T-helper 1 cell treated with Interleukin-12 subunit alpha and Interleukin-12 subunit beta and Interleukin-4 antibody, amounts not matched to agents 30 ng/mL and 1 ng/mL, for 36 hours (primary cell): ENCODE results near the gene CARD19. TPM values are rescaled to one million over a fixed set of nuclear protein-coding genes. Genes with fewer than 3 reads are reported as not detected.

Experiments
- intact Hi-C: fragments of 100-400 bp; cut with micrococcal nuclease; formaldehyde crosslinking; loops from one replicate; pipeline ENCODE4 v1.15.1; 2024
- total RNA-seq: library from RNA; stranded (reverse); gene quantifications from 2 replicates; pipeline ENCODE4 v1.2.3, GENCODE V29; 2022

Gene CARD19
- total RNA-seq, 1 donor from 2014 or later, result 68.4 TPM

DNA sequence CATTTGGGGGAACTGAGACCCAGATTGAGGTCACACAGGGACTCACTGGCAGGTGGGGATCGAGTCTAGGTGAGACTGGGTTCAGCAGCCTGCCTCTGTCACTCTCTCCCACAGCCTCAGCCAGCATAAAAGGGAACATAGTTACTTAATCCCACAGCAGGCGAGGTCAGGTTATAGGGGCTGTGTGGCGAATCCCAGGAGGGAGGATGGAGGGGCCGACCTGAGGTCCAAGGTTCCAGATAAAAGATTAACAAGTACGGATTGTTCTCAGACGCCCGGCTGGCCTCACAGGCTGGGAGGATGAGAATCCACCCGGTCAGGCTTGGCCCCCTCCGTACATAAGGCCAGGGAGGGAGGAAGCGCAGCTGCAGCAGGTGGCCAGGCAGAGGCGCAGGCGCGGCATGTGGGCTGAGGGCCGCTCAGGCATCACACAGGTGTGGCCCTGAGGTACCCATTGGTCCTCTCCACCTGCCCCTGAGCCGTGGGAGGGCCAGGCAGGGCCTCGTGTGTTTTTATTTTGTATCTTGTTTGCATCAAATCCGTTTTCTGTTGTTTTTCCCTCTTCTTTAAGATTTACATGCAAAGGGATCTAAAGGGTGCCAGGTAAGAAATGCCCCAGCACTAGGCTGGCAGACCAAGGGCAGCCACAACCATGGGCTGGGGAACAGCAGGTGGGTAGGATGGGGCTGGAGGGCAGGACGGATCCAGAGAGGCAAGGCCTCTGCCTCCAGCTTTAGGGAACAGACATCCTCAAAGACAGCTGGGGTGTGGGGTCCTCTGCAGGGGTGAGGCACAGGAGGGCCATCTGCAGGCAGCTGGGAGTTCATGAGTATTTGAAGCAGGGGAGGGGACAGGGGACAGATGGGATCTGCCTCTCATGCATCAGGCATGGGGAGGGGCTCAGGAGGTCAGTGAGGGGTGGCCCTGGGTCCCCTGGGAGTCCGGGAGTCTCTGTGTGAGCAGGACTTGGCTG, 33.9 kb upstream of the CARD19 start:
- intact Hi-C loops, result loop anchor here (10.0 kb wide), 2 partner anchors 297 to 767 kb away; partner anchors contain the start of genes BICD2 and IARS1

DNA sequence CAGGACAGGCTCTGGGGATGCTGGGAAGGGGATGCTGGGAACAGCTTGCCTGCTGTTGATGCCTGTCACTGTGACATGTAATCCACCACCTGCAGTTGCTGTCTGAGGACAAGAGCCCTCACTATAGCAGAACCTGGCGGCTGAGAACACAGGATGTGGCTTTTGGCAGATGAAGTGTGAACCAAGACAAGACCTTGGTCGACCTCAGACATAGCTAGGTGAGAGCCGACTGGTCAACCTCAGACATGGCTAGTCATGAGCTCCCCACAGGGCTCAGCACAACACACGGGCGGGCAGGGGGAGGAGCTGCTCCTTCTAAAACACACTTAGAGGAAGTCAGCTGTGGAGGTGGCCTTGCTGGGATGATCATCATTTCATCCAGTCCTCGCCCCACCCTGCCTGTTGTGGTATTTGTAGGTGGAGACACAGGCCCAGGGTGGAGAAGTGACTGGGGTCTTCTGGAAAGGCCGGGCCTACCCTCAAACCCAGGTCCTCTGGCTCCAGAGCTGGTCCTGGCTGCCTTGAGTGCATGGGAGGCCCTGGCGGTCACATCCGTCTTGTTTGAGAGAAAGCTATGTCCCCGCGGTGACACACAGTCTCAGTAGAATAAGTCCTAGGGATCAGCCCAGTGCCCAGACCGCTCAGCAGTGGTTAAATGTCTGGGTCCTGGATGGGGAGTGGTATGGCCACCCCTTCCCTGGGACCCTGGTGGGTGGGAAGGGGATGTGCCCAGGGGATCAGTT, 31.5 kb upstream of the CARD19 start:
- intact Hi-C loops, result loop anchor here (1.0 to 10.0 kb wide), 12 partner anchors 19 to 770 kb away; partner anchors contain the start of genes BICD2, CARD19, IARS1 and NINJ1

DNA sequence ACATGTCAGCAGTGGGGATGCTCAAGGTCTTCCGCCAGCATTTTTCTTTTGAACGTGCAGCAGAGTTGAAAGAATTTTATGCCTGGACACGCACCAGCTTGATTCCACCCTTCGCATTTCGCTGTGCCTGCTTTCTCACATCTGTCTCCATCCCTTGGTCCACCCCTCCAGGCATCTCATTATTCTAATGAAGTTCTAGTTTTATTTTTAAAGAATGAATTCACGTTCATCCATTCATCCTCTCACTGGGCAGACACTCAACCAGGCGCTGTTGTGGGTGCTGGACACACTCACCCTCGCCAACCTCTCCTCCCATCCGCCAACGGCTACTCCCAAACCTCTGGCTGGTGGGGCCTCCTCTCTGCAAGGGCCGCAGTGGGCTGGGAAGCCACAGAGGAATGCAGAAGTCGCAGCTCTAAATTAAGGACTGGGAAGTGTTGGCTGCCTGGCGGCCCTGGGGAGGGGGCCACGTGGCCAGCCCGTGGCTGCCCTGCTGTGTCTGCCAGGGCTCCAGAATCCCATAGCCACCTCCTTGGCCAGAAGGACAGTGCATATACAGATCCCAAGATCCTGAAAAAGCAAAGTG, 30.8 kb upstream of the CARD19 start:
- intact Hi-C loops, result loop anchor here (10.0 kb wide), 2 partner anchors 300 to 770 kb away; partner anchors contain the start of genes BICD2 and IARS1

DNA sequence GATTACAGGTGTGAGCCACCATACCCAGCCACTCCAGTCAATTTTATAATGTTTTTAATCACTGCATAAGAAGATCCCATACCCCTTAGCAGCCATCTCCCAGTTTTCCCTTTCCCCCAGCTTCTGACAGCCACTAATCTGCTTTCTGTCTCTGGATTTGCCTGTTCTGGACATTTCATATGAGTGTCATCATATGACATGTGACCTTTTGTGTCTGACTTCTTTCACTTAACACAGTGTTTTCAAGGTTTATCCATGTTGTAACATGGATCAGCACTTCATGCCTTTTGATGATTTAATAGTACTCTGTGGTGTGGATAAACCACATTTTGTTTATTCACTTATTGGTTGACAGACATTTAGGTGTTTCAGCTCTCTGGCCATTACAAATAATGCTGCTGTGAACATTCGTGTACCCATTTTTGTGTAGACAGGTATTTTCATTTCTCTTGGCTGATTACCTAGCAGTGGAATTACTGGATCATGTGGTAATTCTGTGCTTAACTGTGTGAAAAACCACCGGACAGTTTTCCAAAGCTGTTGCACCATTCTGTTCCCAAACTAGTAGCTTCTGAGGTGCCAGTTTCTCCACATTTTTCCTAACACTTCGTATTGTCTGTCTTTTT, 28.9 kb upstream of the CARD19 start:
- intact Hi-C loops, result loop anchor here (10.0 kb wide), 2 partner anchors 302 to 772 kb away; partner anchors contain the start of genes BICD2 and IARS1

DNA sequence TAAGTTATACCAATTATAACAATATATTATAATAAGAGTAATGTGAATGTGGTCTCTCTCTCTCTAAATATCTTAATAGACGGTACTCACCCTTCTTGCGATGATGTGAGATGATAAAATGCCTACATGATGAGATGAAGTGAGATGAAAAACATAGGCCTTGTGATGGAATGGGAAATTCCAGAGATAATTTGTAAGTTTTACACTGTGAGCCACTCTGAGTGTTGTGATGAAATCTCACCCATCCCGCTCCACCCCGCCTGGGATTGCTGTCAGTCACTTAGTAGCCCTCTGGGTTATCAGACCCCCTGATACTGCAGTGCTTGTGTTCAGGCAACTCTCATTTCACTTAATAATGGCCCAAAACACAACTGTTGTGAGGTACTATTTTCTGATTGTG, 27.1 kb upstream of the CARD19 start:
- intact Hi-C loops, result loop anchor here (10.0 kb wide), 2 partner anchors 304 to 774 kb away; partner anchors contain the start of genes BICD2 and IARS1

DNA sequence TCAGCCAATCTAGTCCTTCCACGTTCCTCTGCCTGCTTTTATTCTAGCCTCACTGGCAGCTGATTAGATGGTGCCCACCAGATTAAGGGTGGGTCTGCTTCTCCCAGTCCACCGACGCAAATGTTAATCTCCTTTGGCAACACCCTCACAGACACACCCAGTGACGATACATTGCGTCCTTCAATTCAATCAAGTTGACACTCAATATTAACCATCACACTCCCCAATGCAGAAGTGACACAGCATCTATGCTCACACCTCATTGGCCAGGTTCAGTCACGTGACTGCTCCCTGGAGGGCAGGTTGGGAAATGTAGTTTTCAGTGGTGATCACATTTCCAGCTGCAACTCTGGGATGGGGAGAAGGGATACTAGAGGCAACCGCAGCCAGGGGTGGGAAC, 24.6 kb upstream of the CARD19 start:
- intact Hi-C loops, result no loop called here

DNA sequence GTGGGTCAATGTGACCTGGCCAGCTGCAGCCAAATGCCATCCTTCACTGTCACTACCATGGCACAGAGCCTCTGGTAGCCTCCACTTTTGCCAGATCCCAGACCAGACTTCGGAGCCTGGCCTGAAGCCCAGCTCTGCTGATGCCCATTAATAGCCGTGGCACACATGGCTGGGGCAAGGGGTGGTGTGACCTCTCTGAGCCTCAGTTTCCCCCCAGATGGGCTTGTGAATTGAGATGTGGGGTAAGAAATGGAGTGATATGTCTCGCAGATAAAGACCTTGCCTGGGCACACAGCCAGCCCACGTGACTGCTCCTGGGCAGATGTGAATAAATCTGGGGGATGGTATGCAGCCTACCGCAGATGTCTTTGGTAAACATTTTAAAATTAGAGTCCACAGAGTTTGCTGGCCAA, 23.6 kb upstream of the CARD19 start:
- intact Hi-C loops, result no loop called here

DNA sequence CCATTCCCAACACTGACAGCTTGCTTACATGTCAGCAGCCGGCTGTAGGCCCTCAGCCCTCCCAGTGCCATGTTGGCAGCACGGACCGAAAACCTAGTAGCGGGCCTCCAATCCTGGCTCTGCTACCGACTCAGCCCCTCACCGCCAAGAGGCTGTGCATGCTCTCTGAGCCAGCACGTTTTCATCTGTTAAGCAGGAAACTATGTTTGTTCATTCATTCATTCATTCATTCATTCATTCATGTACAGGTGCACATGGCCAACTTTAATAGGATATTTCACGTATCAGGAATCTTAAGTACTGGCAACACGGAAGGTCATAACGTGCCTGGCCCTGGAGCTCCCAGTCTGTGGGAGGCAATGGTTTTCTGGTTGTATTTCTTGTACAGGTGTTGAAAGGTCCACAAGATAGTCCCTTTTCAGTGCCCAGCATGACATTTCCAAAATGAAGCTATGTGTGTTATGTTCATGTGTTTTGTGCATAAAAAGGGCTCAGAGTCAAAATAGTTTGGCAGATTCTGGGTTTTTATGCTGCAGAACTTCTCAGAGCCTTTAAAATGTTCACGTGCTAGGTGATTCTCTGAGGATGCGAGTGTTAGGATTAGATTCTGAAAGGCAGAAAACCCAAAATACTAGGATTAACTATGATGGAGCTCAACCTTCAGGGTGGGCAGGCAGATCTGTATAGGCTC, 19.8 kb upstream of the CARD19 start:
- intact Hi-C loops, result no loop called here

DNA sequence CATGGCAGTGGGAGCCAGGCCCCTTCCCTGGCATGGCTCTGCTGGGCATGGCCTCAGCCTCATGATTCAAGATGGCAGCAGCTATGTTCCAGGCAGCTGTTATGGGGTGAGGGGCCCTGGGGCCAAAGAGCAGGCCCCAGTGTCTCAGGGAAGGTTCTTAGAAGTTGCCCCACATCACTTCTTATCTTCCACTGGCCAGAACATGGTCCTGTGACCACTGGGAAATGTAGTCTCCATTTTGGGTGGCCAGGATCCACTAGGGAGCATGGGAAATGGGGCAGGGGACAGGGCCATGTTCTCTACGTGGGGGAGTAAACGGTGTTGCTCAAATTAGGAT, 19.3 kb upstream of the CARD19 start:
- intact Hi-C loops, result no loop called here

DNA sequence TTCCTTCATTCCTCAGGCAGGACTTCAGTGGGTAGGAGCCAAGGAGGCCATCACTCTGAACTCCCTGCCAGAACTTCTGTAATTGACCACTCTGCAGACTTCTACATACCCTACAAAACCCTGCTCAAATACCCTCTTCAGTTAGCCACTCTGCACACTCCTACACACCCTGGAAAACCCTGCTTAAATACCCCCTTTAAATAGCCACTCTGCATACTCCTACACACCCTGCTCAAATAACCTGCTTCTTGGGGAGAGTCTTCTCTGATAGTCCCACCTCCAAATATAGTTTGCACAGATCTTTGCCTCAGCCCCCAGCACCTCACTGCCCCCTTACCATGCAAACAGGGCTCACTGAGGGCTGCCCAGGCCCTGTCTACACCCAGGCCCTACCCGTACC, 18.6 kb upstream of the CARD19 start:
- intact Hi-C loops, result no loop called here

DNA sequence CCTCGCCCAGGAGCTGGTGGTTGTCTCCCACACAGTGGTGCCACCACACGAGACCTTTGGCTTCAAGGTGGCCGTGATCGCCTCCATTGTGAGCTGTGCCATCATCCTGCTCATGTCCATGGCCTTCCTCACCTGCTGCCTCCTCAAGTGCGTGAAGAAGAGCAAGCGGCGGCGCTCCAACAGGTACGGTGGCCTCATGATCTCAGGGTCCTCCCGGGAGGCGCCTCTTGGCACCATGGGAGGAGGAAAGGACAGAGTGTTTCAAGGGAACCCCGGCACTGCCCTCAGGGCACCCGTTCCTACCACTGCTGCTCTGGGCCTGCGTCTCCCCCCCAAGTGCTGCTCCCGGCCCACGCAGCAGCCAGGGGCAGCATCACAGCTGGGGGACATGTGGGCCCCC, 18.2 kb upstream of the CARD19 start:
- intact Hi-C loops, result no loop called here

DNA sequence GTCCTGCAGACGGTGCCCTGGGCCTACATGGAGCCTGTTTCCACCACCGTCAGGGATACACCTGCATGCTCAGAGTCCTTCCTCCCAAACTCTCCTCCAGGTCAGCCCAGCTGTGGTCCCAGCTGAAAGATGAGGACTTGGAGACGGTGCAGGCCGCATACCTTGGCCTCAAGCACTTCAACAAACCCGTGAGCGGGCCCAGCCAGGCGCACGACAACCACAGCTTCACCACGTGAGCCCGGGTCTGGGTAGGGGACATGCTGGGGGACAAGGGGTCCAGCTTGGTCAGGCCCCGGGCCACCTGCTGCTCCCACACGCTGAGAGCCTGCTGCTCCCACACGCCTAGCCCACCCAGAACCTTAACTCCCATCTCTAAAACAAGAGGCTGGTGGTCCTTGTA, 16.6 kb upstream of the CARD19 start:
- intact Hi-C loops, result no loop called here

DNA sequence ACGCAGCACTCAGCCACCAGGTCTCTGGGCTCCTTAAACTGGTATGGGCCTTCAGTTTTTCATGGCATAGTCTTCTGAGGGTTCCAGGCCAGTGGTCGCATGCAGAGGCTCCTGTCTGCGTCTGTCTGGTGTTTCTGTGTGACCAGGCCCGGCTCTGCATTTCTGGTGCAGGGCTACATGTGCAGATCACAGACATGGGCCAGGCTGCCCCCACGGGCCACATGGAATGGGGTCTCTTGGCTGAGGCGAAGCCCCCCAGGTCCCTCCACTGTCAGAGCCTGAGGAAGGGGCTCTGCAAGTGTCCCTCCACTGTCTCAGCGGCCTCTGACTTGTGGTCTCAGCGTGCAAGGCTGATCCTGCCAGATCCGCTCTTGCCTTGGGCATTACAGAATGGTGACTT, 15.6 kb upstream of the CARD19 start:
- intact Hi-C loops, result loop anchor here (5.0 kb wide), 1 partner anchor 372 kb away; the partner anchor contains the start of genes FAM120A and FAM120AOS

DNA sequence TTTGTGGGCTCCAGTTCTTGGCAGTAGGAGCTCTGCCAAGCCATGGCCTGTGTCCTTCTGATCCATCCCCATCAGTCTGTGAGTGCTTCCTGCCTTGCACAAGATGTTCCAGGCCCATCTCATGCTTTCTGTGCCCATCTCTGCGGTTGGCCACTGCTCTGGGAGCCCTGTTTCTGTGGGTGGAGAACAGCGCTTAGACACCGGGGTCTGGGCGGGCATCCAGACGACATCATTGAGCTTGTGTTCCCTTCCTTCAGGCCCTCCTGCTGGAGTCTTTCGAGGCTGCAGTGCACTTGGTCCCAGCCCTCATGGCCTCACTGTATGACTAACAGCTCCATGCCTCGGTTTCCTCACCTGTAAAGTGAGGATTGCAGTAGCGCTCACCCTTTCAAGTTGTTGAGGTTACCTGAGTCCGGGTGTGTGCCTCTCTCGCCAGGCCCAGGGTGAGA, 14.9 kb upstream of the CARD19 start:
- intact Hi-C loops, result loop anchor here (5.0 kb wide), 1 partner anchor 371 kb away; the partner anchor contains the start of genes FAM120A and FAM120AOS

DNA sequence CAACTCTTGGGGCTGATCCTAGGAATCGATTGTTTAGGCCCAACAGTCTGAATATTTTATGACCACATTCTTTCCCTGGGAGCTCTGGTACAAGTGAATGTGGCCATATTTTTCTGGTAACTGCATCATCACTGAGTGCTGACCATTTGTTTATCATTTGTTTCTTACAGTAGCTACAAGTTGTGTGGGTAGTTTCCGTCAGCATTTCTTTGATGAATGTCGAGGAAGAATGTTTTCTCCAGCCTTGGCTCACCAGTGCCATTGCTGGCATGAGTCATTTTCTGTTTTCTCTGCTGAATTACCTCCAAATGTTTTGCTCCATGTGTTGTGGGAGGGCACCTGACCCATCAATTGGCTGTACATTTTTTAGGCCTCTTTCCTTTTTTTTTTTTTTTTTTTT, 14.1 kb upstream of the CARD19 start:
- intact Hi-C loops, result loop anchor here (5.0 kb wide), 1 partner anchor 370 kb away; the partner anchor contains the start of genes FAM120A and FAM120AOS

DNA sequence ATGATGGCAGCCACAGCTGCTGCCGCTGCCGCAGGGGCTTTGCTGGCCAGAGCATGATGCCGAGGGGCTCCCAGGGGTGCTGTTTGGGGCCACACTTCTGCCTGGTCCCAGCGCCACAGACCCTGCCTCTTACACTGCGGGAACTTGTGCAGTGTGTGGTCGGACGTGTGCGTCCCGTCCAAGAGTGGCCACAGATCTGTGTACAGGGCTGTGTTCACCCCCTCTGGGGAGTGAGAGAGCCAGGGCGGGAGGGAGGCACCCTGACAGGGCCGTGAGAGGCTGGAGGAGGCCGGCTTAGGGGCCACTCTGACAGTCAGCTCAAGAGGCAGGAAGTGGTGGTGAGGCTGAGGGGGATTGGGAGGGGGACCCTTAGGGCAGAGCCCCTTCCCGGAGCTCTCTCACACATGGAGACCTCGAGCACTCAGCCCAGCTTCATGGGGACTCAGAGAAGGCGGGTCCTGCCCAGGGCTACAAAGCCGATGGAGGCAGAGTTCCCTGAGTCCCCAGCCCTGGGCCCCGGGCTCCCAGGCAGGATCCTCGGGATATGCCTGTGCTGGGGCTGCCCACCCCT, 13.1 kb upstream of the CARD19 start:
- intact Hi-C loops, result loop anchor here (1.0 to 5.0 kb wide), 4 partner anchors 12 to 369 kb away; partner anchors contain the start of genes FAM120A and FAM120AOS

DNA sequence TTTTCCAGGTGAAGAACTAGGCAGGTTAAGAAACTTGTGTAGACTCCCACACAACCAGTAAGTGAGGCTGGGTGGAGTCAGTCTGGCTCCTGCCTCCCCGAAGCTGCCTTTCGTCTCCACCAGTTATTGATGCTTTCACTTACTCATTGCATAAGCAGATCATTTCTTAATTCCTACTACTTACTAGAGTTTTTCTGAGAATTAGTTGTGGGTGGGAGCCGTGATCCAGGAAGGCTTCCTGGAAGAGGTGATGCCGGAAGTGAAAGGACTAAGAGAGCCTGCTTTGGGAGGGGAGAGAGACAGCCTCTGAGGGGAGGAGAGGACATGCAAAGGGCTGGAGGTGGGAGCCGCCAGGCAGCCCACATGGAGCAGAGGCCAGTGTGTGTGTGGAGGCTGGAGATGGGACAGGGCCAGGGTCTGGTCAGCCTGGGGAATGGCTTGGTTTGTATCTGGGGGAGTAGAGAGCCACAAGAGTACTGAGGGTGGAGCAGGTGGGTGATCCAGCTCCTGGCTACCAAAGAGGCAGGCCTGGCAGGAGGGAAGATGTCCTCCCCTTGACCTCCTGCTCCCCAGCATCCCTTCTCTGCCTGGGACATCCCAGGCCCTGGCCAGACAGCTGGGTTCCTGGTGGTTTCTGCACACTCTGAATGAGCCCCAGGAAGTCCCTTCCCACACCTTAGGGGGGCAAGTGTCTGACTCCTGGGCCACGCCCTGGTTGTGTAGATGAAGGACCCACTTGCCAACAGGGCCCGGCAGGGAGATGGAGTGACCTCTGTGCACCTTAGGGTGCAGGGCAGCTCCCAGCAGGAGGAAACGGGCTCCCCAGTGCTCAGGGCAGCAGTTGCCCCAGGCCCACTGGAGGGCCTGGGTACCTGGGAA, 12.2 kb upstream of the CARD19 start:
- intact Hi-C loops, result loop anchor here (1.0 to 5.0 kb wide), 4 partner anchors 11 to 368 kb away; partner anchors contain the start of genes FAM120A and FAM120AOS

DNA sequence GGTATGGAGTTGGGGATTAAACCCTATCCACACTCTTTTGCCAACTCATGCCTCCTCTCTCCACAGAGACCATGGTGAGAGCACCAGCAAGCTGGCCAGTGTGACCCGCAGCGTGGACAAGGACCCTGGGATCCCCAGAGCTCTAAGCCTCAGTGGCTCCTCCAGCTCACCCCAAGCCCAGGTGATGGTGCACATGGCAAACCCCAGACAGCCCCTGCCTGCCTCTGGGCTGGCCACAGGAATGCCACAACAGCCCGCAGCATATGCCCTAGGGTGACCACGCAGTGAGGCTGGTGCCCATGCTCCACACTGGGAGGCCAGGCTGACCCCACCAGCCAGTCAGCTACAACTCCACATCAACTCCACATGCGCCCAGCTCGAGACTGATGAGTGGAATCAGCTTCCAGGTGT, 11.5 kb upstream of the CARD19 start:
- intact Hi-C loops, result loop anchor here (5.0 kb wide), 1 partner anchor 368 kb away; the partner anchor contains the start of genes FAM120A and FAM120AOS
